Cardiac fibroblast (primary cell): ENCODE measurements around the gene CSDE1.

Source experiments
- DNase-seq, 2 donors: peaks; one replicate each; pipeline versions ENCODE4 v3.0.0 to v3.0.0-alpha.2; 2010; ENCODE audit warnings: low read depth in 2 of 2
- H3K4me3 ChIP-seq, 2 donors: replicated peaks in 1 of 2; 1 replicate in 1 of 2; 2 replicates in 1 of 2; pipeline ENCODE4 v1.5.1; 2011; ENCODE audit warnings: low read depth in 2 of 2, low read length in 2 of 2, mild to moderate bottlenecking in 2 of 2, moderate library complexity in 1 of 2
- TF ChIP-seq, protein P1 (sequence below): IDR thresholded peaks from one replicate; pipeline ENCODE4 v1.5.1; 2011; ENCODE audit warnings: low read depth, mild to moderate bottlenecking, low read length, inconsistent platforms

Gene CSDE1

DNA sequence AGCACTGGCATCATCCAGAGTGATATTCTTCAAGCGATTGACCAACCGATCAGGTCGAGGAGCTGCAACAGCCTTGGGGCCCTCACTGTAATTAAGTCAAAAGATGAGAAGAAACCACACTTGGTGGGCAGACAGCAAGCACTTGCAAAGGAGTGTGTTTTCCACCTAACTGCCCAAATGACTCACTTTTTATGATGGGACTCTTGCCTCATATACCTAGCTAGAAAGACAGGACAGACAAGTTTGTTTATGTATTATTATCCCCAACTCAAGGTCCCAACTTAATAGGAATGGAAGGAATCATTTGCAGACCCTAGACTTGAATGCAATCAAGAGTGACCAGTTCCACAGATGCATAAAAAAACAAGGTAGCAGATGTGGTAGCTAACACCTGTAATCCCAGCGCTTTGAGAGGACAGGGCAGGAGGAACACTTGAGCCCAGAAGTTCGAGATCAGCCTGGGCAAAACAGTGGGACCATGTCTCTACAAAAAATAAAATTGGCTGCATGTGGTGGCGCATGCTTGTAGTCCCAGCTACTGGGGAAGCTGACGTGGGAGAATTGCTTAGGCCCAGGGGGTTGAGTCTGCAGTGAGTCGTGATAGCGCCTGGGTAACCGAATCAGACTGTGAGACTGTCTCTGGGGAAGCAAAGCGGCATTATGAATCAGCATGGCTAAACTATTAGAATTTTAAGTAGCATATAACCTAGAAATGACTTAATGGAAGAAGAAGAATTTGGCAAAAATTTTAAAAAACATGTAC, 38.9 kb downstream of the CSDE1 start:
- H3K4me3 ChIP-seq, result no peak overlapping the region
- DNase-seq, result peak; percentile 5 to 82
- TF ChIP-seq, protein P1, sequence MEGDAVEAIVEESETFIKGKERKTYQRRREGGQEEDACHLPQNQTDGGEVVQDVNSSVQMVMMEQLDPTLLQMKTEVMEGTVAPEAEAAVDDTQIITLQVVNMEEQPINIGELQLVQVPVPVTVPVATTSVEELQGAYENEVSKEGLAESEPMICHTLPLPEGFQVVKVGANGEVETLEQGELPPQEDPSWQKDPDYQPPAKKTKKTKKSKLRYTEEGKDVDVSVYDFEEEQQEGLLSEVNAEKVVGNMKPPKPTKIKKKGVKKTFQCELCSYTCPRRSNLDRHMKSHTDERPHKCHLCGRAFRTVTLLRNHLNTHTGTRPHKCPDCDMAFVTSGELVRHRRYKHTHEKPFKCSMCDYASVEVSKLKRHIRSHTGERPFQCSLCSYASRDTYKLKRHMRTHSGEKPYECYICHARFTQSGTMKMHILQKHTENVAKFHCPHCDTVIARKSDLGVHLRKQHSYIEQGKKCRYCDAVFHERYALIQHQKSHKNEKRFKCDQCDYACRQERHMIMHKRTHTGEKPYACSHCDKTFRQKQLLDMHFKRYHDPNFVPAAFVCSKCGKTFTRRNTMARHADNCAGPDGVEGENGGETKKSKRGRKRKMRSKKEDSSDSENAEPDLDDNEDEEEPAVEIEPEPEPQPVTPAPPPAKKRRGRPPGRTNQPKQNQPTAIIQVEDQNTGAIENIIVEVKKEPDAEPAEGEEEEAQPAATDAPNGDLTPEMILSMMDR, result no peak

DNA sequence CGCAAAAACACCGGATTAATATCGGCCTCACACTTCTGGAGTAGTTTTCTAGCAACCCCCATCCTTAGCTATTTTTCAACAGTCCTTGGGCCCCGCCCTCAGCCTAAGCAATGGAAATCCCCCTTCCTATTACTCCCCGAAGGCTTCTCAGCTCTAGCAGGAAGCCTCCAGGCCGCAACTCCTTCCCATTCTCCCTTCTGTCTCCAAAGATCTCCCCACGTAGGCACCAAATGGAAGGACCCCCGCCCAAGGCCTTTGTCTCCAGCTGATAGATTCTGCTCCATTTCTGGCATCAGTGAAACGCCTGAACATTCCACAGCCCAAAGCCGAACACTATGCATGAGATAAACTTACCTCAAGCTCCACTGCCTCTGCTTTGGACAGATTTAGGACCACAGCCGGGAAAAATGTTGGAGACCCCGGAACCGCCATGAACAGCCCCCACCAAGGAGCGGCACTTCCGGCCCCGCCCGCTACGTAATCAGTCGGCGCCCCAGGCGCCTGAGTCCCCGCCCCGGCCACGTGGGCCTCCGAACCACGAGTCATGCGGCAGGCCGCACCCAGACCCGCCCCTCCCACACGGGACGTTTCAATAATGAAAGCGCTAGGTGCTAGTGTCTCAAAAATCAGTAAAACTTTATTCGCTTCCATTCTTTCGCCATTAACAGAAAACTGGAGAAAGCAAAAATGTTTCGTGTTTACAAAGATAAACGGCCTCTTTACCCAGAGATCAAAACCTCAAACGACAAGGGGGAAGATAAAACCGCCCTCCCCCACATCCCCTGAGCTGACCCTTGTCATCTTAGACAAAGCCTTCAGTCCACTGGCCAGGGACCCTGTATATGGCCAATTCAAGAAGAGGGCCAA, 41.2 kb downstream of the CSDE1 start, which contains the start of gene NRAS:
Gene NRAS (minus strand): TSS at position 468 of the 867 bp plus-strand sequence. CDS start 611 bp downstream, outside the sequence.
- H3K4me3 ChIP-seq, result peak within 1 kb of the TSS; percentile 65 to 93
- DNase-seq, result peak; percentile 92 to 93

DNA sequence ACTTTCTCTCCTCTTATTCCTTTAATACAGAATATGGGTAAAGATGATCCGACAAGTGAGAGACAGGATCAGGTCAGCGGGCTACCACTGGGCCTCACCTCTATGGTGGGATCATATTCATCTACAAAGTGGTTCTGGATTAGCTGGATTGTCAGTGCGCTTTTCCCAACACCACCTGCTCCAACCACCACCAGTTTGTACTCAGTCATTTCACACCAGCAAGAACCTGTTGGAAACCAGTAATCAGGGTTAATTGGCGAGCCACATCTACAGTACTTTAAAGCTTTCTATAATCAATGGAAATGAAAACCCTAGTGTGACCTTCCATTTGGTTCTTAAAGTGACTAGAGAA, 41.9 kb downstream of the CSDE1 start:
- TF ChIP-seq, protein P1, result no peak
- peak overlapping the region; percentile 65 to 93 for H3K4me3 ChIP-seq
- no peak for DNase-seq

More for the DNA sequence above, 41.2 kb downstream of the CSDE1 start, which contains the start of gene NRAS:
- TF ChIP-seq, protein P1, result no peak

DNA sequence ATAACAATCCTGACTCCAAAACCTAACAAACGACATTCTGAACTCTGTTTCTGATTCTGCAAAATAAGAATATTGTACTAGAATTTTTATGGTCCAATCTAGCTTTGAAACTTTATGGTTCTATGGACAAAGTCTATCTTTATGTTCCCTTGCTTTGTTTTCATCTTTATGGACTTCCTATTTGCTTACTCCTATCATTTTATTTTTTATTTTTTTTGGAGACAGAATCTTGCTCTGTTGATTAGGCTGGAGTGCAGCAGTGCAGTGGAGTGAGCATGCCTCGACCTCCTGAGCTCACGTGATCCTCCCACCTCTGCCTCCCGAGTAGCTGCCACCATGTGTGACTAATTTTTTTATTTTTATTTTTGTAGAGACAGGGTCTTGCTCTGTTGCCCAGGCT, 44.8 kb downstream of the CSDE1 start:
- DNase-seq, result no peak
- no peak overlapping the region for H3K4me3 ChIP-seq
- TF ChIP-seq, protein P1, result no peak

DNA sequence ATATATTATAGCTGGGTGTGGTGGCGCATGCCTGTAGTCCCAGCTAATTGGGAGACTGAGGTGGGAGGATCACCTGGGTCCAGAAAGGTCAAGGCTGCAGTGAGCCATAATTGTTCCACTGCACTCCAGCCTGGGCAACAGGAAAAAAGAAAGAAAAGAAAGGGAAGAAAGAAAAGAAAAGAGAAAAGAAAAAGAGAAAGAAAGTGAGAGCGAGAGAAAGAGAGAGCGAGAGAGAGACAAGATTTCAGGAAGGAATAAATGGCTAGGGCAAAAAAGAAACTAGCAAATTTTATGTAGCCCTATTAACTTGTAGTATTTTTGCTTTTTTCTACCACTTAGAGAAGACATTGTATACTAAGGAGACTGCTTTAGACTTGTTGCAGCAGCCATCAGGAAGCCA, 47.4 kb downstream of the CSDE1 start:
- TF ChIP-seq, protein P1, result no peak
- no peak for DNase-seq
- H3K4me3 ChIP-seq, result no peak overlapping the region

DNA sequence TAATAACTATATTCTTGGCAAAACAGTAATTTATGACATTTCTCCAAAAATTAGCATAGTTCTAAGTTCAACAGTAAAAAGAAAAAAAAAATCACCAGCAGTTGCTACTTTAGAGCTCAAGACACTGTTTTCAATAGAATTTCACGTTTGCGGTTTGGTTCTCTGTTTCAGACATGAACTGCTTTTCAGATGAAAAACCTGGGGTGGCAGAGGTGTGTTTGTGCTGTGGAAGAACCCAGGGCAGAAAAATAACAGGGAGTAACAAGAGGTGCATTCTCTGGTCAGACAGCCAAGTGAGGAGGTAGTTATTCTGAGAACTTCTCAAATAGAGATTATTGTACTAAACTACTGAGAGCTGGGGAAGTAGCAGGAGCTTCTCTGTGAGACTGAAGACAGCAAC, 50.2 kb downstream of the CSDE1 start:
- DNase-seq, result no peak
- TF ChIP-seq, protein P1, result no peak
- no peak overlapping the region for H3K4me3 ChIP-seq
